GM23248 (cell line): Measurements from ENCODE around the gene CORO2A.

Experiments
- EZH2 ChIP-seq: fragments of 200-600 bp; sonication (generic); IDR thresholded peaks from 2 replicates; pipeline ENCODE4 v1.6.1; 2018; ENCODE audit warnings: antibody characterized with exemption, mild to moderate bottlenecking; ENCODE audit not compliant: insufficient read depth, poor library complexity, severe bottlenecking
- EZH2phosphoT487 ChIP-seq: fragments of 200-600 bp; sonication (generic); IDR thresholded peaks from 2 replicates; pipeline ENCODE4 v1.6.1; 2018; ENCODE audit warnings: antibody characterized with exemption, moderate library complexity, mild to moderate bottlenecking, low read depth; ENCODE audit not compliant: insufficient read depth

GRCh38 chr9:98135558-98135934, 56.9 kb downstream of the CORO2A start:
- no peak for TF ChIP-seq EZH2
- no peak for TF ChIP-seq EZH2phosphoT487
